ENCODE results near the gene NTM.

The NTM gene

DNA sequence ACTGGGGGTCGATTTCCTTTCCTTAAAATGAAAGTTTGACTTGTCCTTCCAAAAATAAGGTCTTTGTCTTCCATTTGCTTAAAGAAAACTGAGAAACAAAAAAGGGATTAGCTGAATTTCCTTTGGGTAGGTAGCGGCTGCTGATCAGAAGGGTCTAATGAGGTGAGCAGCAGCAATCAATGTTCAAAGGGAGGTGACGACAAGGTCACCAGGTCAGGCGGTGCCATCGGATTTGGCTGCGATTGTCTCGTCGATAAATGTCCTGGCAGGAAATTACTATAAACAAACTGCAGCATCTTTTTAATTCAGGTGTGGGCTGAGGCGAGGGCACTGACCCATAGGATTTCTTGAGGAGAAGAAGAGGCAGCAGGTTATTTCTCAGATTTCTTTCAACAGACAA is 480.1 kb downstream of the NTM start:
- no peak for DNase-seq

DNA sequence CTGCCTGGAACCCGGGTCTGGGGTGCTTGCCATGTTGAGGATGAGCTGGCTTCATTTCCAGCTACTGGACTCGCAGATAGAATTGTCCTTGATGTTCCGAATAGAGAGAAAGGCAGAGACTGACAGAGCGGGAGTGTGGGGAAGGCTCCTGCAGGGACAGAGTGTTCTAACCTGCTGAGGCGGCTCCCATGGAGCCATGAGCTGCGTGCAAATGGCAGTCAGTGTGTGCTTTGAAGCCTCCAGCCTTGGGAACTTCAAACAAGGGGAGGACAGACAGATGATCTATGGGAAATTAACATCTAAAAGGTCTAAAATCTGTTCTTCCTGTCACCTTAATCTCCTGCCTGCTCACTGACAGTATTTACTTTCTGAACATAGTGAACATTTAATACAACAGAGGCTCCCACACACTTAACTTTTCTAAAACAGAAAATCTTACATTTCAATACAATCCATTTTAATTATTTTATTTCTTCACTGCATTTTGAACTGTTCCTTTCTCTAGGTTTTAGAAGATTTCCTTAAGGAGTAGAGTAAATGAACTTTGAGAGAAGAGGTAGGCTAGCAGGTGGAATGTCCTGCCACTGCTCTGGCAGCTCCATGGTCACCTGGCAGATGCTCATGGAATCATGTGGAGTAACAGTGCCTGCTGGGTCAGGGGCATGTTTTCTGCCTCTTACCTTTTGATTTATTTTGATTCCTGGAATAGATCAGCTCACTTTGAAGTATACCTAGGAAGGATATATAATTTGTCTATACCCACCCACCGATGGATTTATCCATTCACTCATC is 481.7 kb downstream of the NTM start:
- DNase-seq: no peak

DNA sequence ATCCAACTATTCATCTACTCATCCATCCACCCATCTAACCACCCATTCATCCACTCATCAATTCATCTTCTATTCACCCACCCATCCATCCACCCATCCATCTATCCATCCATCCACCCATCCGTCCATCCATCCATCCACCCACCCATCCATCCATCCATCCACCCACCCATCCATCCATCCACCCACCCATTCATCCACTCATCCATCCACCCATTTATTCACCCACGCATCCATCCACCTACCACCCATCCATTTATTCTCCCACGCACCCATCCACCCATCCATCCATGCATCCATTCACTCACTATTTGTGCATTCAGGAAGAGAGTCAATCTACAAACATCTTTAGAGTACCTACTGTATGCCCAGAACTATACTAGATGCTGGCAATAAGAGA is 482.3 kb downstream of the NTM start:
- DNase-seq: no peak

DNA sequence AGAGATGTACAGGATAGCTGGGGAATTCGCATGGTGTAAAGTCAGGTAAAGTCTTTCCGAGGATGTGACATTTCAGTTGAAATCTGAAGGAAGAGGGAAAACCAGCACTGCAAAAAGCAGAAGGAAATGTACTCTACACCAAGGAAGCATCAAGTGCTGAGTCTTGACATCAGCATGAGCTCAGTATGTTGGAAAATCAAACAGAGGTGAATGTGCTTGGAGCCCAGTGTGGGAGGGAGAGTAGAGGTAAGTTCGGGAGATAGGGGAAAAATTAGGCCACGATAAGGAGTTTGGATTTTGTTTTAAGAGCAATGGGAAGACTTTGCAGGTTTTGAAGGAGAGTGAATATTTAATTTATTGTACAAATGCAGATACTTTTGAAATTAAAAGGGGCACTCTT is 484.0 kb downstream of the NTM start:
- DNase-seq: no peak

DNA sequence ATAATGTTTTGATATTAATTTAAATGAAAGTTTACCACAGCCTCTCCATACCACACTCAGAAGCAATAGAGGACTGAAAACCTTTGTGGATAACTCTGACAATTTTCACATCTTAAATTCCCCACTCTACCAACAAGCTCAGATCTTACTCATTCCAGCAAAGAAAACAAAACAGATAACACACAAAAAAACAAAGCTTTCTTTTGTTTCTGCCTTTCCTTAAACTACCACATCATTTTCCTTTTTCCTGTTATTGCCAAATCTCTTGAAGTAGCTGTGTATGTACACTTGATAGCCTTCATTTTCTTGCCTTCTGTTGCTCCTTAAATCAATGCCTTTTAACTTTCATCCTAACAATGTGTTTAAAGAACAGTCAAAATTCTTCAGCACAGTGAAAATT is 484.9 kb downstream of the NTM start:
- DNase-seq: no peak

DNA sequence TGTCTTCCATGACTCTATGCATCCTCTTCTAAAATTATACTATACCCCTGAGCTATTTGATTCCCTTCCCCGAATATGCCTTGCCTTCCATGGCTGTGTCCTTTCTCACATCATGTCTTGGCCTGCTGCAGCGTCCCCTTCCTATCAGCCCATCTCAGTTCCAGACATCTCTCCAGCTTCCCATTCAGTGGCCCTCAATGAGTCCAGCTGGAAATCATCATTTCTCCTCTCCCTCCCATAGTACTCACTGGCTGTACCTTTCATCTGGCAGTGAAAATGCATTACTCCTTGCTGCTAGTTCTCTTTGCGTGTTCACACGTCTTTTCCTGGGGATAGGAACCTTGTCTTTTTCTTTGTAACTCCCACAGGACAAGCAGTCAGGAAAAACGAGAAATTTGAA is 486.8 kb downstream of the NTM start:
- DNase-seq: no peak

DNA sequence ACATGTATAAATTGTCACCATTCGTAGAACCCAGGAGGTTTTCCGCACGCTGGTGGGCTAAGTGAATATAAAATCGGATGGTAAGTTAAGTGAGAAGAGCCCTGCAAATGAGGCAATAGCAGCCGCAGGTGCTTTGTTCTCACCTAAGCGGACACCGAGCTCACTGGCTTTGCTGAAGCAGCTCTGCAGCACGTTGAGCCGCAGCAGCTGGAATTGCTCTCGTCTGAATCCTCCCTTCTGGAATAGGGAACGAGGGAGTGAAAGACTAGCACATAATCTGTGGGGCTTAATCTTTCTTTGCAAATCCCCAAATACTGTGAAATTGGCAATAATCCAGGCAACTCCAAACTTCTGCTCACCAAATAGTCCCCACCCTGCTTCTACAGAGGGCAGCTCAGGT is 488.1 kb downstream of the NTM start:
- DNase-seq: no peak

DNA sequence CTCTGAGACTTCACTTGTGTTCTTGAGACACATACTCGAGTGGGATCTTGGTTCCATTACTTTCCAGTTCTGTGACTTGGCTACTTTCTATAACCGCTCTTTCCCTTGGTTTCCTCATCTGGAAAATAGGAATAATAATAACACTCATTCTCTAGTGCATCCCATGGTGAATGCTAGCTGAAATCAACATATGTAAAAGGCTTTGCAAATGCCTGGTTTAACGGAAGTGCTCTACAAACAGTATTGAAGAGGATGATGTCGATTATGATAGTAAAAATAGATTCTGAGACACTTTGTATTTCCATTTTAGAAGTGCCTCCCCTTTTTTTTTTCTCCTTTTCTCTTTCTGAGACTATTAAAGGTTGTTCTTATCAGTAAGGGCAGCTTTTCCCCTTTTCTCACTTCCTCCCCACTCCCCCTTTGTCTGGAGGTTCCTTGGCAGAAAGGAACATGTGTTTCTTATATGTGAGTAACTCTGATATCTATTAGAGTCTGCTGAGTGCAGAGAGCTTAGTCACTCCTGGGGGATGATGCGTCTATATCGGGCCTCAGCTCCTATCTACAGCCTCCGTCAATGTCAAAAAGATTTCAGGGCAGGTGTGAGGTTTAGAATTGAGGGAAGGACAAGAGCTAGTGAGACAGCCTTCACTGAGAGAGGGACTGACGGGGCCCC is 489.3 kb downstream of the NTM start:
- no peak for DNase-seq

DNA sequence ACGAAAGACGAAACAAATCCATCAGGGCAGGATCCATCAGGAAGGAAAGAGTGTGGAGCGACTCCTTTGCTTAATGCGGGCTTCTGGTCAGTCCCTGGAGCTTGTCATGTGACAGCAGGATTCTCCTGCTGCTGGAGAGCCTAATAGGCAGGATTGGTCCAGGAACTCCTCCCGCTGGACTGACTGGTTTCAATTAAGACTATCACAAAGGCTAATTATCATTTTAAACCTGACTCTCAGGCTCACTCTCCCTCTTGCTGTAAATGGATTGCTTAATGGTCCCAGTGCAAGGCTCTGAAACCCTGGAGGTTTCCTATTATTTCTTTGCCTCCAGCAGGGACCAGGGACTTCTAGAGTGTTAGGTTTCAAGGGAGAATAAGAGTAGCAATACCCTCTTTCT is 493.8 kb downstream of the NTM start:
- DNase-seq: peak; percentile 32

DNA sequence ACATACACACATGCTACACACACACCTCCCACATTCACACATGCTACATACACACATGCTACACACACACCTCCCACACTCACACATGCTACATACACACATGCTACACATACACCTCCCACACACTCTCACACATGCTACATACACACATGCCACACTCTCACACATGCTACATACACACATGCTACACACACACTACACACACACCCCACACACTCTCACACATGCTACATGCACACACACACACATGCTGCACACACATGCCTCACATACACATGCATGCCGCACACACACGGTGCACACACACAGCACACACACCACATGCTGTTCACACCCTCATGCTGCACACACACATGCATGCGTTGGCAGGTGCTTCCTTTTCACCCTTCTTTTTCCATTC is 495.4 kb downstream of the NTM start:
- no peak for DNase-seq

DNA sequence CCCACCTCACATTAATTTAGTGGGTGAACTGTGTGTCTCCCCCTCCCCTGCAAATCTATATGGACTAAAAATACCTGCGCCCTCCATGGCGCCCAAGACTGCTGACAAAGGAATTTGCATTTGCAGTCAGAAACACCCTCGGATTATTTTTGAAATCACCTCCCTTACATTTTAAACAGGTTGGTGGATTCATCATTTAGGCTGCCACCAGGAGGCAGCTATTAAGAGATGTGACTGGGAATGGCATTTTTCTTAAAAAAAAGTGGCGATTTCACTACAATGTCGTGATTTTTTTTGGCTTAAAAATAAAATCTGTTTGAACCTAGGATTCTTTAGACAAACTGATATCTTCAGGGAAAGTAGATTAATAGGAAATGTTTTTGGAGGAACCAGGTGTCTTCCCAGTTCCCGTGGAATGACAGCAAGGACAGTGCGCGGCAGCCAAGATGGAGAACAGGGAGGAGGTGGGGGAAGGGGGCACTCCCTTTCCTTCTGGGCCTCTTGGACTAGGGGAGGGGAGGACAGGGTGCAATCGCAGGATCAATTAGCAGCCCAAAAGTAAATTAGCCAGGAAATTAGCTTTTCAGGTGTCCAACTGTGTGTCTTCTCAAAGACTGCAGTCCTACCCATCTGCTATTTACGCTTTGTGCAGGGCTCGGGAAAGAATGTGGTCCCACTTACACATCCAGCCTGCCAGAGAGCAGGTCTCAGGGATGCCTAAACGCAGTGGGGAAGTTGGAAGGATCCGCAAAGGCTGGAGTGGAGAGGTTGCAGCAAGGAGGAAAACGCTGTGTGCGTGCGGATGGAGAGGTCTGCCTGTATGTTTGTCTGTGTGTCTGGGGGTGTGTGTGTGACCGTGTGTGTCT is 496.4 kb downstream of the NTM start:
- DNase-seq: no peak

DNA sequence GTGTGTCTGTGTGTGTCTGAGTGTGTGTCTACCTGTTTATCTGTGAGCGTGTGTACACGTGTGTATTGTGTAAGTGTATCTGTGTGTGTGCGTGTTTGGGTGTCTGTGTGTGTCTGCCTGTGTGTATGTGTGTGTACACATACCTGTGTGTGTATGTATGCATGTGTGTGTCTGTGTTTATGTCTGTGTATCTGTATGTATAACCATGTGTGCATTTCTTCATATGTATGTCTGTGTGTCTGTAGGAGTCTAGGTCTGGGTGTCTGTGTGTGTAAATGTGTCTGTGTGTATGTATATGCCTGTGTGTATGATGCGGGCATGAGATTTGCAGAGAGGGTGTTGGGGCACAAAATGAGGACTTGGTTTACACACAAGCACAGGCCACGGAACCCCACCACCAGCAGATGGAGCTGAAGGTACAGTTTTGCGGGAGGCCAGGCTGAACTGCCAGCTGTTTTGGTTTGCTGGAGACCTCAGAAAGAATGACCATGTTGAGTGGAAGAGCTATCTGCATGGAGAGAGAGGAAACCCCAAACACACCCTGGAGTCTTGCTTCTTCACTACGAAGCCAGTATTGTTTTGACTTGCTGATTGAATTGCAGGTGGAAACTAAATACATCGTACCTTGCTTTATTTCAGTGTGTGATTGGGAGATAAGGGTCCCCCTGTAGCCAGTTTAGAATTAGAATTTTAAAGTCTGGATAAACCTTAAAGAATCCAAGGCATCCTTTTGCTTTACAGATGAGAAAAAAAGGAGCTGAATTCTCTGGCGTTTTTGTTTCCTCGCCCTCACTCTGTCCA is 497.2 kb downstream of the NTM start:
- peak; percentile 87 for DNase-seq

DNA sequence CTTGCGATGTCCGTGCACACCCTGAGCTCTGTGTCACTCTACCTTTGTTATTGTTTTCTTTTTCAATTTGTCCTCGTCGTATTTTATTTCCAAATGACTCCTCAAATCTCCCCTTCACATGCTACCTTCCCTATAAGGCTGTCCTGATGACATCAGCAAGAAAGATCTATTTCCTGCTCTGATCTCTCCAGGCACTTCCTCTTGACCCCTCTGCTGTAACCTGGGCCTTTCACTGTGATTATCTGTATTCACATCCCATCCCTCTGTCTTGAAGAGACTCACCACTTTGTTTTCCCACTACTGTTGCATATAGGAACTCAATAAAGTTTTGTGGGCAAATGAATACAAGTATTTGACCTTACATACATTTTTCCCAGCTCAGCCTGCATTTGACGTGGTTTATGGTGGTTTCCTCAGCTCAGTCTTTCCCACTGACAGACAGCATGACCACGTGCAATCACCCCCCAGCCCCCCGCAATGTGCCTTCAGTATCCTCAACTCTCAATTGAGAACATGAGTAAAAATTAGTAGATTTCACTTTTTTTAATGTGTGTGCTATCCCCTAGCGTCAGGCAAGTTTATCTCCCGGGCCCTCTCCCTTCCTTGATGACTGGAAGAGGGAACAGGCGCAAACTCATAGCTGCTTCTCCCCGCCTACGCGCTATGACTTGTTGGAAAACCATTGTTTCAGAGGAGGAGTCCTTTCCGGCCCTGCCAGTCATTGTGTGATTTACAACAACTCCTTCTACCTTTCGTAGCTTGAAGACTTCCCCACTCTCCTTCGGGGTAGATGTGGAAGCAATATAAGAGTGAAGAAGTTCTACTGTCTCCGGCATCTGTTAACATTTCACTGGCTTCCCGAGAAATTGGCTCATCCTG is 498.5 kb downstream of the NTM start:
- DNase-seq: no peak

DNA sequence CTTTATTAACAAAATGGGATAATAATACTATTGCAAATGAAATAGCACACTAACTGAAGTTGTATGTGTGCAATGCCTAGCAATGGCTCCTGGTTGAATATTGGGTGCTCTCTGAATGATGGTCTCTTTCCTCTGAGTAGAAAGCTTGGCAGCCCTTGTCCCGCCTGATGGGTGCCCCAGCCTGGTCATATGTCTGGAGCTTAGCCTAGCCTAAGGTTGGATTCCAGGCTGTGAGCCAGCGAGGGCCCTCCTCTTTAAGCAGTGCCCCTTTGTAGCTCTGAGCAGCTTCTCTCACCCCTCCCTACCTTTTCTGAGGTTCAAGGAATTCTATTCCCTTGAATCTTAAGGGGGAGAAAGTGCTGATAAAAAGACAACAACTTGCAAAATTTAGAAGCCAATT is 499.9 kb downstream of the NTM start:
- DNase-seq: no peak

DNA sequence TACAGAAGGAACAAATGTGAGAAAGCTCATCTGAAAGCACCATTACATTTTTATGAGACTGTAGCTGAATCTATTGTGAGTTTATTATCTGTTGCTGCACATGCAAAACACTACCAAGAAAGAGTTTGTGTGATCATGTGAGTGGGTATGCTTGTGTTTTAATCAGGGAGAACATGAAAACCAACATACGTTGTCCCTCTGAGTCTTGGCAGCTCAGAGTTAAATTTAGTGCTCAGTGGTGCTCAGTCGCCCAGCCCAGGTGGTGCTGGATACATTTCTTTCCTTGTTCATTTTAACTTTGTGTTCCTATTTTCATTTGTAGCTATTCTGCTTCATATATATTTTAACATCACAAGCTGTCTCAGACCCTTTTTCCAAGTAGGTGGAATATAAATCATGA is 500.6 kb downstream of the NTM start:
- no peak for DNase-seq

DNA sequence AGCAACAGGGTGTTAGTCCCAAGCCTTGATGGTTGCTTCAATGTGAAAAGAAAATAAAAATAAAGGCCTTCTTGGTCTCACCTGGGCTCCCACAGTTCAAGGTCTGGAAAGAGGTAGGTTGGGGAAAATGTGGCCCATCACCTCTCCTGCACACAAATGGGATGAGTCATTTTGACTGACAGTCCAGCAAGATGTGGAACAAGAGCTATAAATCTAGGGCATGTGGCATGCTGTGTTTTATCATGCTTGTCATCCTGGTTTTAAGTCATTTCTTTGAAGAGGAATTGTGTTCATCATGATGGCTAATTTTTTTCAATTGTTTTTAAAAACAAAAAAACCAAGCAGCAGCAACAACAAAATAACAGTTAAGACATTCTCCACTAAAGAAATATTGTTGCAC is 503.7 kb downstream of the NTM start:
- no peak for DNase-seq

DNA sequence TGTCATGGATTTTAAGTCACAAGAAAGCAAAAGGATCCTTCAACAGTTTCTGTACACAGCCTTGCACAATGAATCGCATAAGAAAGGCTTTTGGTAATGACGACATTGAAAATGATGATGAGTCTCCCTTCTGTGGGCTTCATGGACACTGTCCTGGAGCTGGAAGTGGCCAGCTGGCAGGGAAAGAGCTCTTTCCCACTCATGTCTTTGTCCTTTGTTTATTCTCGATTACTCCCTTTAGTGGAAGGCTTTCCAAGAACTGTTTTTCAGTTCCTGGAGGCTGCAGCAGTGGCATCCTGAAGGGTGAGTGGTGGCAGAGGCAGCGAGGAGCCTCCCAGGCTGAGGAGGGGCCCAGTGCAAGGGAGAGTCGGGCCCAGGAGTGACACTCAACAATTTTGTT is 505.2 kb downstream of the NTM start:
- DNase-seq: no peak

DNA sequence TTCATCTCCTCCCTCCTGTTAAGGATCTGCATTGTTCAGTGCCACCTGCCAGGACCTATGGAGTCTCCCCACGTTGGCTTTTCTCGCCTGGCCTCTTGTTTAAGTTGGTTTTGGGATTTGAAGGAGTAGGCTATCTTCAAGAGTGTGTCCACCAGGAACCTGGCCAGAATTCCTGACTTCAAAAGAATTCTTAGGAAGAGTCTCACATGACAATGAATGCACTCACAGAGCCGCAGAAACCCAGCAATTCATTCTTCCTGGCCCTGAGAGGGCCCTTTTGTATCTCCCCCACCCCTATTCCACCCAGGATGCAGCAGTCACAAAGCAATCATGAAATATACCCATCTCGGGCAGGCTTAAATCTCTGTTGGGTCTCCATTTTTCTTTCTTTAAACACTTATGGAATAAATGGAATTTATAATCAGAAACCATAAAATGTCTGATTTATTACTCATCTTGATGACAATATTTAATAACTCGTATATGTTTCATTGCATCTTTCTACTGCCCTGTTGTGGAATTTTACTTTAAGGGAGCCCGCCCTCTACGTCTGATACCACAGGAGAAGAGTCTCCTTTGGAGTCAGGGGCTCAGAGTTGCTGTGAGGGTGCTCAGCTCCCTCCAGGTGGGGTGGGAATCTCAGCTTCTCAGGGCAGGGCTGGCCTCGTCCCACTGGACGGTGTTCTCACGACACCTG is 507.0 kb downstream of the NTM start:
- DNase-seq: no peak

DNA sequence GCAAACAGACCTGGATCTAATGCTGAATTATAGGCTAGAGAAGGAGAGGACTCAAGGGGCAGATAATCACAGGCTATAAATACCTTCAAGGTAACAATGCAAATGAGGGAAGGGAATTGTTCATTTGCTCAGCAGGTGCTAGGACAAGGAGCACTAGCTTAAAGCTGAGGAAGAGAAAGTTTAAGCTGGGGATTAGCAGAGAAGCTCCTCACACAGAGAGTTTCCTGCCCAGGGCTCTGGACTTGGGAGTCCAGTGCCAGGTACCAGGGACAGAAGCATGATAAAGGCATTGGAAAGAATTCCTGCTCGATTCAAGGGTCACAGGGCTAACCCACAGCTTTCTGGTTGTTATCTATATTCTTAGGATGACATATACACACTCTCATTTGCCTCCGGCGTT is 509.9 kb downstream of the NTM start:
- DNase-seq: peak; percentile 86

DNA sequence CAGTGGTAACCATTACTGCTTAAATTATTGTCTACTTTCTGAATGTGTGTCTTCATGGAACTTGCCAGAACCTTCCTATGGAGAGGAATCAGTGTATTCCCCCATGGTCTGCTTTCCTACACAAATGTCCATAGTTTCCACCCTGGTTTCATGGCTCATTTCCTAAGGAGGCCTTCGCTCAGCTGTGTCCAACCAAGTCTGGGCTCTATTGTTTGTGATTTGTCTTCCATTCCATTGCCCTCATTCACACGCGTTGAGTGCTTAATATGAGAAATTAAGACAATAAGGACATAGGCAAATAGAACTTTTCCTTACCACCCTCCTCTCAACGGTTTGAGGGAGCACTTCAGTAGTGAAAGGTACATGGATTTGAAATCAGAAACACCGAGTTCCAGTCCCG is 510.6 kb downstream of the NTM start:
- no peak for DNase-seq

DNA sequence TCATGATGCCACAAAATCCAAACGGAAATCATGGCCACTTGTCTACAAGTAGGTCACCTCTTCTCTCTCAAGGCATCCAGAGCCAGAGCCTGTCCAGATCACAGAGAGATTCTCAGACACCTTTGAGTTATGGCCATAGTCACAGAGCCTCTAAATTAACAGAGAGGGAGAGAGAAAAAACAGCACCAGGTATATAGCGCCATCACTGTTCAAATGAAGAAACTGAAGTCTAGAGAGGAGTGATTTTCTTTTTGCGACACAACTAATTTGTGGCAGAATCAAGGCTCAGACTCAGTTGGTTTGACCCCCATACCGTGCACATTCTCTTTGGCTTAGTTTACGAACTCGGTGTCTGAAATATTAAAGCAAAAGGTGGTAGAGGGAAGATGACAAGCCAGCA is 512.9 kb downstream of the NTM start:
- DNase-seq: no peak
